H1 (cell line): ENCODE data around the gene NRXN2. TPM values are rescaled to one million over a fixed set of nuclear protein-coding genes. Genes with fewer than 3 reads are reported as not detected.
"Not testable (repeated sequence)": the region's sequence is repeated elsewhere in the genome, so short reads cannot be mapped to it uniquely, and the experiment has no call there.

ENCODE experiments used
- CTCF ChIA-PET: fragments of 300-600 bp; sonication (Branson Sonifier 250); formaldehyde crosslinking; loops from one replicate; lab custom pipeline; 2021; ENCODE audit not compliant: partially characterized antibody; lab: Charles Lee
- POLR2A ChIA-PET: fragments of 300-600 bp; sonication (Branson Sonifier 250); formaldehyde crosslinking; loops from one replicate; lab custom pipeline; 2021; ENCODE audit warnings: inconsistent platforms; ENCODE audit not compliant: partially characterized antibody; lab: Charles Lee
- DNase-seq, 2 experiments: peaks; one replicate each; pipeline versions ENCODE4 v3.0.0 to v3.0.0-alpha.2; 2010 to 2022; ENCODE audit warnings: low spot score in 2 of 2, low read depth in 1 of 2, mixed read lengths in 1 of 2
- FAIRE-seq: peaks from 2 replicates; lab custom pipeline; 2011; peaks lifted over from hg19 to GRCh38; lab: Jason Lieb, UNC
- H2AFZ ChIP-seq: 2 replicates; pipeline ENCODE4 v1.8.1; 2012; ENCODE audit warnings: low read length, inconsistent platforms
- H2AK5ac ChIP-seq: 2 replicates; pipeline ENCODE4 v1.6.1; 2013; ENCODE audit warnings: low read depth, low read length
- H2BK120ac ChIP-seq: replicated peaks from 2 replicates; pipeline ENCODE3; 2013; ENCODE audit warnings: low read depth, low read length, inconsistent platforms
- H2BK12ac ChIP-seq: 2 replicates; pipeline ENCODE4 v1.6.1; 2013; ENCODE audit warnings: low read depth, low read length
- H2BK15ac ChIP-seq: 2 replicates; pipeline ENCODE4 v1.6.1; 2013; ENCODE audit warnings: low read length
- H2BK20ac ChIP-seq: 2 replicates; pipeline ENCODE4 v1.6.1; 2013; ENCODE audit warnings: low read length
- H2BK5ac ChIP-seq: 2 replicates; pipeline ENCODE4 v1.6.1; 2013; ENCODE audit warnings: low read depth, low read length
- H3K14ac ChIP-seq: 2 replicates; pipeline ENCODE4 v1.6.1; 2013; ENCODE audit warnings: inconsistent platforms; ENCODE audit not compliant: insufficient read length
- H3K18ac ChIP-seq: 2 replicates; pipeline ENCODE4 v1.6.1; 2013; ENCODE audit warnings: low read length; ENCODE audit errors: extremely low read depth
- H3K23ac ChIP-seq: 2 replicates; pipeline ENCODE4 v1.6.1; 2013; ENCODE audit warnings: inconsistent platforms; ENCODE audit not compliant: insufficient read length
- H3K23me2 ChIP-seq: 2 replicates; pipeline ENCODE4 v1.6.1; 2013; ENCODE audit warnings: low read depth, low read length
- H3K27ac ChIP-seq: 2 replicates; pipeline ENCODE4 v1.6.1; 2011; ENCODE audit warnings: low read depth, low read length, inconsistent platforms
- H3K27me3 ChIP-seq, 4 experiments: replicated peaks in 1 of 4; 1 replicate in 1 of 4; 2 replicates in 3 of 4; pipeline versions ENCODE4 v1.6.1 to v1.8.1; 2011 to 2013; ENCODE audit warnings: low read length in 3 of 4, mild to moderate bottlenecking in 3 of 4, inconsistent platforms in 2 of 4, mixed read lengths in 2 of 4, moderate library complexity in 1 of 4; ENCODE audit not compliant: control insufficient read depth in 3 of 4, insufficient read depth in 3 of 4; ENCODE audit errors: extremely low read depth in 1 of 4
- H3K36me3 ChIP-seq, 4 experiments: 2 replicates each; pipeline versions ENCODE4 v1.6.1 to v1.8.1; 2011 to 2013; ENCODE audit warnings: mild to moderate bottlenecking in 4 of 4, low read length in 3 of 4, moderate library complexity in 2 of 4, control low read depth in 1 of 4, inconsistent platforms in 1 of 4; ENCODE audit not compliant: insufficient read depth in 4 of 4, control insufficient read depth in 2 of 4
- H3K4ac ChIP-seq: replicated peaks from 2 replicates; pipeline ENCODE3; 2013; ENCODE audit warnings: low read length, low read depth, mixed read lengths, inconsistent platforms; ENCODE audit not compliant: insufficient read length
- H3K4me1 ChIP-seq, 4 experiments: replicated peaks in 1 of 4; 1 replicate in 1 of 4; 2 replicates in 3 of 4; pipeline versions ENCODE4 v1.6.1 to v1.8.1; 2011 to 2013; ENCODE audit warnings: low read length in 3 of 4, inconsistent platforms in 2 of 4, mixed read lengths in 1 of 4; ENCODE audit not compliant: insufficient read depth in 4 of 4, control insufficient read depth in 3 of 4
- H3K4me2 ChIP-seq, 2 experiments: 2 replicates each; pipeline versions ENCODE4 v1.6.1 to v1.8.1; 2011 to 2013; ENCODE audit warnings: low read depth in 2 of 2, low read length in 2 of 2, control low read depth in 1 of 2, inconsistent platforms in 1 of 2, mild to moderate bottlenecking in 1 of 2; ENCODE audit not compliant: insufficient read depth in 1 of 2
- H3K4me3 ChIP-seq, 4 experiments: fragments of 200-600, 300-600 bp in 1 of 4; sonication (generic), shearing (Covaris generic), sonication (Bioruptor Twin) in 1 of 4; 2 replicates each; pipeline versions ENCODE4 v1.5.1 to v1.8.1; 2011 to 2016; ENCODE audit warnings: low read length in 4 of 4, low read depth in 3 of 4, control low read depth in 2 of 4, inconsistent platforms in 2 of 4, mild to moderate bottlenecking in 2 of 4, mixed read lengths in 1 of 4, moderate library complexity in 1 of 4; ENCODE audit not compliant: insufficient read depth in 2 of 4; ENCODE audit errors: extremely low read depth in 1 of 4
- H3K56ac ChIP-seq: replicated peaks from 2 replicates; pipeline ENCODE3; 2013; ENCODE audit warnings: low read depth, mild to moderate bottlenecking, mixed read lengths, low read length, inconsistent platforms; ENCODE audit not compliant: insufficient read length
- H3K79me1 ChIP-seq: 2 replicates; pipeline ENCODE4 v1.6.1; 2013; ENCODE audit warnings: low read depth, low read length, control low read depth
- H3K79me2 ChIP-seq, 2 experiments: 2 replicates each; pipeline versions ENCODE4 v1.6.1 to v1.8.1; 2012 to 2013; ENCODE audit warnings: low read length in 2 of 2, mild to moderate bottlenecking in 2 of 2, inconsistent platforms in 1 of 2; ENCODE audit not compliant: insufficient read depth in 2 of 2, control insufficient read depth in 1 of 2
- H3K9ac ChIP-seq, 4 experiments: replicated peaks in 1 of 4; 1 replicate in 1 of 4; 2 replicates in 3 of 4; pipeline versions ENCODE4 v1.6.1 to v1.8.1; 2011 to 2013; ENCODE audit warnings: low read depth in 3 of 4, low read length in 3 of 4, control low read depth in 2 of 4, mild to moderate bottlenecking in 2 of 4, moderate library complexity in 2 of 4, inconsistent platforms in 1 of 4; ENCODE audit errors: extremely low read depth in 1 of 4
- H3K9me3 ChIP-seq, 2 experiments: 2 replicates each; pipeline versions ENCODE4 v1.6.1 to v1.8.1; 2012 to 2013; ENCODE audit warnings: mild to moderate bottlenecking in 2 of 2, moderate library complexity in 2 of 2, control low read depth in 1 of 2, inconsistent platforms in 1 of 2, low read depth in 1 of 2, low read length in 1 of 2, mixed read lengths in 1 of 2; ENCODE audit not compliant: insufficient read depth in 2 of 2
- H4K20me1 ChIP-seq, 2 experiments: replicated peaks in 1 of 2; 2 replicates each; pipeline versions ENCODE3 to v1.8.1; 2011 to 2013; ENCODE audit warnings: inconsistent platforms in 2 of 2, low read length in 2 of 2, mild to moderate bottlenecking in 1 of 2; ENCODE audit not compliant: insufficient read depth in 2 of 2, control insufficient read depth in 1 of 2
- H4K5ac ChIP-seq: 2 replicates; pipeline ENCODE4 v1.6.1; 2013; ENCODE audit warnings: low read length, low read depth, mixed read lengths, inconsistent platforms; ENCODE audit not compliant: insufficient read length
- H4K8ac ChIP-seq: 2 replicates; pipeline ENCODE4 v1.8.0; 2013; ENCODE audit warnings: mild to moderate bottlenecking, moderate library complexity, low read length, inconsistent platforms; ENCODE audit not compliant: insufficient read depth; ENCODE audit errors: extremely low read depth
- H4K91ac ChIP-seq: replicated peaks from 2 replicates; pipeline ENCODE3; 2013; ENCODE audit warnings: low read length, mixed read lengths, inconsistent platforms; ENCODE audit not compliant: insufficient read length
- WGBS, 2 experiments: shearing (Covaris generic) in 1 of 2; methylation state at CpG; one replicate each; pipeline versions ENCODE4 v1.1.6 to v1.1.7; 2013 to 2015; ENCODE audit warnings: low lambda C conversion rate in 2 of 2, mixed read lengths in 2 of 2, inconsistent platforms in 1 of 2, low coverage in 1 of 2, missing lambda C conversion rate in 1 of 2; ENCODE audit not compliant: insufficient replicate concordance in 2 of 2, insufficient coverage in 1 of 2, insufficient read length in 1 of 2; ENCODE audit errors: extremely low coverage in 1 of 2, missing lambda C conversion rate in 1 of 2; 5-methylcytosine and 5-hydroxymethylcytosine counted together
- polyA plus RNA-seq, 7 experiments: library from polyadenylated mRNA; depleted of rRNA in 3 of 7; stranded (reverse) in 5 of 7; unstranded in 2 of 7; fragments of >200 nt in 5 of 7; fragments of 200-250 nt in 2 of 7; gene quantifications; 1 replicate in 5 of 7; 2 replicates in 1 of 7; 4 replicates in 1 of 7; pipeline versions ENCODE4 v1.2.1 to v1.2.3, GENCODE V29; 2011 to 2013; ENCODE audit warnings: missing spikeins in 2 of 7, mixed read lengths in 2 of 7
- total RNA-seq: library from RNA; stranded (reverse); fragmentation: NEBNext Ultra II Directional; extraction: Animal tissue kit (Norgen Biotek cat#: 25700); gene quantifications from 2 replicates; pipeline ENCODE4 v1.2.1, GENCODE V29; 2021
- TF ChIP-seq, protein P1 (sequence below): IDR thresholded peaks from 2 replicates; pipeline ENCODE4 v1.6.1; 2012; ENCODE audit warnings: inconsistent platforms

Gene NRXN2
- total and polyA plus RNA-seq, 2 of the 8 experiments (the other 6 are each of a cell fraction or from before 2014, with no cell fraction given) = 1.3 to 11.5 TPM

DNA sequence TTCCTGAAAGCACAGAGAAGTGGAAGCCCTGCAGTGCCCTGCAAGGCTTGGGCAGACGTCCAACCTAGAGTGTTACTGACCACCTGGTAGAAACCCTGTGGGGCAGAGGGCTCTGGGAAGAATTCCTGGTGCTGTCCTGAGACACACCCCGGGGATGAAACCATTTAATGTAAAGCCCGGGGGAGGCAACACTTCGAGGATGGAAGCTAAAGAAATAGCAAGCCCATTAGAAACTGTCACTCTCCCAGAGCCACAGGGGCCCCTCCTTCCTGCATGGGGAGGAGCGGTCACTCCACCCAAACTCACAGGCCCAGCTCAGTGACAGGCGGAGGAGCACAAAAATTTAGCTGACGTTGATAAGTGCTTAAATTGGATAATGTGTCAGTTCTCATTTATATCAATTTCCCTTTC is 57.6 kb downstream of the NRXN2 start (continued):
- TF ChIP-seq, protein P1, sequence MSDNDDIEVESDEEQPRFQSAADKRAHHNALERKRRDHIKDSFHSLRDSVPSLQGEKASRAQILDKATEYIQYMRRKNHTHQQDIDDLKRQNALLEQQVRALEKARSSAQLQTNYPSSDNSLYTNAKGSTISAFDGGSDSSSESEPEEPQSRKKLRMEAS = no peak

DNA sequence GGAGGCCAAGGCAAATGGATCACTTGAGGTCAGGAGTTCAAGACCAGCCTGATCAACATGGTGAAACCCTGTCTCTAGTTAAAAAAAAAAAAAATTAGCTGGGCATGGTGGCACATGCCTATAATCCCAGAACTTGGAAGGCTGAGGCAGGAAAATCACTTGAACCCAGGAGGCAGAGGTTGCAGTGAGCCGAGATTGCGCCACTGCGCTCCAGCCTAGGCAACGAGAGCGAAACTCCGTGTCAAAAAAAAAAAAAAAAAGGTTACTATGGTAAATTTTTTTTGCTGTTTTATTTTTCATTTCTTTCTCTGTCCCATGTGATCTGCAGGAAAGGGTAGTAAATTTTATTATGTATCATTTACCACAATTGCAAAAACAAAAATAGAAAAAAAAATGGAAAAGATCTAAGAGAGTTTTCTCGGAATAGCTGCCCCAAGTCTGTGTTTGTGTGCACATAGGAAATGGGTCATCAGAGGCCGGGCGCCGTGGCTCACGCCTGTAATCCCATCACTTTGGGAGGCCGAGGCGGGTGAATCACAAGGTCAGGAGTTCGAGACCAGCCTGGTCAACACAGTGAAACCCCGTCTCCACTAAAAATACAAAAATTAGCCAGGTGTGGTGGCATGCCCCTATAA is 58.6 kb downstream of the NRXN2 start:
- H2BK15ac ChIP-seq, H4K91ac ChIP-seq, H3K23ac ChIP-seq, H3K9ac ChIP-seq, H2BK5ac ChIP-seq, DNase-seq, H3K4me3 ChIP-seq, H3K14ac ChIP-seq, H3K9me3 ChIP-seq, H3K27ac ChIP-seq, H4K5ac ChIP-seq, H2AFZ ChIP-seq, H4K8ac ChIP-seq, H3K4me2 ChIP-seq, H2BK12ac ChIP-seq, H3K4ac ChIP-seq, H2AK5ac ChIP-seq, H3K79me2 ChIP-seq, H3K56ac ChIP-seq, H3K18ac ChIP-seq, H3K36me3 ChIP-seq, H3K23me2 ChIP-seq, H3K27me3 ChIP-seq, POLR2A ChIA-PET, H2BK120ac ChIP-seq, H2BK20ac ChIP-seq, H4K20me1 ChIP-seq, FAIRE-seq, H3K79me1 ChIP-seq: not testable (repeated sequence)
- CTCF ChIA-PET = interaction anchor here (1.2 to 12.7 kb wide), 3 partner anchors 9 to 23 kb away, joined by 3 to 101 read pairs (median 68); no protein-coding TSS in a partner anchor
- WGBS, 2 experiments = 93% methylated on average over 15 of the region's 15 CpGs; no CpG with 5 or more reads in 1 of the 2 experiments
- H3K4me1 ChIP-seq = peaks cover 0 to 12% (median under 1%) of the 10 kb centered on the region in 4 experiments; a peak in 4 of 7 replicates
